MM.1S (cell line): ENCODE results near the gene STAP1.
A peak's percentile ranks its signal among the peaks of the same experiment; 100 is the strongest.

ENCODE experiments used
- DNase-seq: peaks from one replicate; pipeline ENCODE4 v3.0.0-alpha.2; 2015
- H2AFZ ChIP-seq: fragments of 300-600 bp; sonication (generic); 2 replicates; pipeline ENCODE4 v1.6.0; 2016; ENCODE audit warnings: antibody characterized with exemption, low read length
- H3F3A ChIP-seq: fragments of 300-600 bp; sonication (generic); 2 replicates; pipeline ENCODE4 v1.6.1; 2016; ENCODE audit warnings: mild to moderate bottlenecking, antibody characterized with exemption, low read length, moderate library complexity, mixed read lengths; ENCODE audit not compliant: insufficient read depth
- H3K27ac ChIP-seq: fragments of 300-600 bp; sonication (generic); 2 replicates; pipeline ENCODE4 v1.5.1; 2016; ENCODE audit warnings: mild to moderate bottlenecking, low read length
- H3K27me3 ChIP-seq: fragments of 300-600 bp; sonication (generic); replicated peaks from 2 replicates; pipeline ENCODE4 v1.6.0; 2016; ENCODE audit warnings: low read length; ENCODE audit not compliant: insufficient read depth
- H3K36me3 ChIP-seq: fragments of 300-600 bp; sonication (generic); replicated peaks from 2 replicates; pipeline ENCODE4 v1.6.1; 2016; ENCODE audit warnings: mild to moderate bottlenecking, low read length, mixed read lengths; ENCODE audit not compliant: insufficient read depth
- H3K4me1 ChIP-seq: fragments of 300-600 bp; sonication (generic); 2 replicates; pipeline ENCODE4 v1.6.1; 2016; ENCODE audit warnings: low read length, mixed read lengths
- H3K4me2 ChIP-seq: fragments of 300-600 bp; sonication (generic); 2 replicates; pipeline ENCODE4 v1.6.0; 2016; ENCODE audit warnings: low read depth, low read length
- H3K4me3 ChIP-seq: fragments of 300-600 bp; sonication (generic); 2 replicates; pipeline ENCODE4 v1.5.1; 2016; ENCODE audit warnings: low read length, mixed read lengths
- H3K79me2 ChIP-seq: fragments of 300-600 bp; sonication (generic); 2 replicates; pipeline ENCODE4 v1.6.1; 2016; ENCODE audit warnings: mixed run types, low read length, mixed read lengths
- H3K9ac ChIP-seq: fragments of 300-600 bp; sonication (generic); 2 replicates; pipeline ENCODE4 v1.6.1; 2016; ENCODE audit warnings: low read length, mixed read lengths
- H3K9me2 ChIP-seq: fragments of 300-600 bp; sonication (generic); replicated peaks from 2 replicates; pipeline ENCODE4 v1.6.1; 2016; ENCODE audit warnings: mild to moderate bottlenecking, low read length, mixed read lengths; ENCODE audit not compliant: insufficient read depth
- H3K9me3 ChIP-seq: fragments of 300-600 bp; sonication (generic); replicated peaks from 2 replicates; pipeline ENCODE4 v1.6.1; 2016; ENCODE audit warnings: mild to moderate bottlenecking, low read length, mixed read lengths; ENCODE audit not compliant: insufficient read depth
- H4K20me1 ChIP-seq: fragments of 300-600 bp; sonication (generic); 2 replicates; pipeline ENCODE4 v1.6.1; 2016; ENCODE audit warnings: mild to moderate bottlenecking, low read length, moderate library complexity, mixed read lengths; ENCODE audit not compliant: insufficient read depth
- CTCF ChIP-seq: fragments of 300-600 bp; sonication (generic); IDR thresholded peaks from 2 replicates; pipeline ENCODE4 v1.5.1; 2016; ENCODE audit warnings: antibody characterized with exemption, low read length, mixed read lengths
- EZH2 ChIP-seq: fragments of 300-600 bp; sonication (generic); optimal IDR thresholded peaks from 2 replicates; pipeline ENCODE3; 2017; ENCODE audit warnings: low read depth, mild to moderate bottlenecking, antibody characterized with exemption, low read length, mixed read lengths
- EZH2phosphoT487 ChIP-seq: fragments of 300-600 bp; sonication (generic); IDR thresholded peaks from 2 replicates; pipeline ENCODE4 v1.6.1; 2018; ENCODE audit warnings: antibody characterized with exemption, low read length

The STAP1 gene

GRCh38 chr4:67558493-67558892 lies at the start of gene STAP1:
STAP1 (plus strand) TSS chr4:67558727; CDS start chr4:67558810, 83 bp downstream.
- H3K4me1 ChIP-seq, result peaks cover 47% of the 10 kb centered on the region
- no peaks in the 10 kb centered on the region; the same call in 1 of the 2 replicates for H3F3A ChIP-seq
- peak within 1 kb of the TSS; percentile 27; the same call in 1 of the 2 replicates for H2AFZ ChIP-seq
- H3K4me3 ChIP-seq, result peak within 1 kb of the TSS; percentile 28
- peak within 1 kb of the TSS; percentile 38; the same call in 1 of the 2 replicates for H3K9ac ChIP-seq
- no peaks in the 10 kb centered on the region for H3K9me3 ChIP-seq
- TF ChIP-seq CTCF (0 out of 2 replicates have a peak, but pooled peaks have one; percentile 7), EZH2 (no peak)
- H3K27me3 ChIP-seq, result no peaks in the 10 kb centered on the region
- H4K20me1 ChIP-seq, result no peaks in the 10 kb centered on the region
- H3K9me2 ChIP-seq, result no peaks in the 10 kb centered on the region
- peak within 1 kb of the TSS; percentile 51 for H3K4me2 ChIP-seq
- peak within 1 kb of the TSS; percentile 28; the same call in 1 of the 2 replicates for H3K27ac ChIP-seq
- peak; percentile 89 for DNase-seq
- H3K36me3 ChIP-seq, result no peaks in the 10 kb centered on the region
- no peaks in the 10 kb centered on the region; the same call in 1 of the 2 replicates for H3K79me2 ChIP-seq

GRCh38 chr4:67512501-67512900 lies 46.0 kb upstream of the STAP1 start:
- Histone ChIP-seq H3K9me2 (no peaks in the 10 kb centered on the region), H2AFZ (no peak overlapping the region), H3K9ac (no peak overlapping the region), H3K79me2 (no peaks in the 10 kb centered on the region), H3K4me2 (no peak overlapping the region), H3F3A (no peaks in the 10 kb centered on the region), H3K9me3 (no peaks in the 10 kb centered on the region), H3K4me1 (no peaks in the 10 kb centered on the region), H4K20me1 (no peaks in the 10 kb centered on the region), H3K27ac (no peak overlapping the region), H3K4me3 (no peak overlapping the region), H3K27me3 (no peaks in the 10 kb centered on the region), H3K36me3 (no peaks in the 10 kb centered on the region)
- TF ChIP-seq EZH2, result no peak
- no peak for DNase-seq

GRCh38 chr4:67520141-67520540 lies 38.4 kb upstream of the STAP1 start:
- H3K4me2 ChIP-seq, result no peak overlapping the region
- H3K9ac ChIP-seq, result no peak overlapping the region
- TF ChIP-seq EZH2 (no peak), EZH2phosphoT487 (no peak)
- no peaks in the 10 kb centered on the region for H4K20me1 ChIP-seq
- H3K79me2 ChIP-seq, result peaks cover 43% of the 10 kb centered on the region
- no peak overlapping the region for H3K4me3 ChIP-seq
- no peaks in the 10 kb centered on the region for H3K9me2 ChIP-seq
- no peak for DNase-seq
- H3K27ac ChIP-seq, result no peak overlapping the region
- H3K36me3 ChIP-seq, result no peaks in the 10 kb centered on the region; the same call in 1 of the 2 replicates
- no peaks in the 10 kb centered on the region for H3K9me3 ChIP-seq
- H3K27me3 ChIP-seq, result no peaks in the 10 kb centered on the region
- H3K4me1 ChIP-seq, result no peaks in the 10 kb centered on the region
- H2AFZ ChIP-seq, result no peak overlapping the region
- H3F3A ChIP-seq, result no peaks in the 10 kb centered on the region

GRCh38 chr4:67521506-67521905 lies 37.0 kb upstream of the STAP1 start:
- no peak overlapping the region for H3K4me2 ChIP-seq
- H3K79me2 ChIP-seq, result peaks cover 55% of the 10 kb centered on the region
- H3K4me1 ChIP-seq, result no peaks in the 10 kb centered on the region
- H3K9me2 ChIP-seq, result no peaks in the 10 kb centered on the region
- H3K27me3 ChIP-seq, result no peaks in the 10 kb centered on the region
- no peaks in the 10 kb centered on the region for H3F3A ChIP-seq
- H3K9me3 ChIP-seq, result no peaks in the 10 kb centered on the region
- no peaks in the 10 kb centered on the region for H4K20me1 ChIP-seq
- TF ChIP-seq EZH2 (no peak), CTCF (no peak), EZH2phosphoT487 (no peak)
- no peak overlapping the region for H3K27ac ChIP-seq
- H3K4me3 ChIP-seq, result no peak overlapping the region
- H3K9ac ChIP-seq, result no peak overlapping the region
- H3K36me3 ChIP-seq, result no peaks in the 10 kb centered on the region; the same call in 1 of the 2 replicates
- no peak overlapping the region for H2AFZ ChIP-seq
- no peak for DNase-seq
